Non-pigmented ciliary epithelial cell (primary cell): Measurements from ENCODE around the gene ADAMTS9.

Experiments
- DNase-seq: peaks from one replicate; pipeline ENCODE4 v3.0.0-alpha.2; 2010; ENCODE audit warnings: low read depth

ADAMTS9 gene

GRCh38 chr3:64533617-64534317 lies 154.0 kb downstream of the ADAMTS9 start:
- DNase-seq = peak; percentile 75

- no peak for DNase-seq
Observed at GRCh38 chr3:64530434-64531049, 157.3 kb downstream of the ADAMTS9 start.

- no peak for DNase-seq
Observed at GRCh38 chr3:64523324-64523723, 164.5 kb downstream of the ADAMTS9 start.

DNA sequence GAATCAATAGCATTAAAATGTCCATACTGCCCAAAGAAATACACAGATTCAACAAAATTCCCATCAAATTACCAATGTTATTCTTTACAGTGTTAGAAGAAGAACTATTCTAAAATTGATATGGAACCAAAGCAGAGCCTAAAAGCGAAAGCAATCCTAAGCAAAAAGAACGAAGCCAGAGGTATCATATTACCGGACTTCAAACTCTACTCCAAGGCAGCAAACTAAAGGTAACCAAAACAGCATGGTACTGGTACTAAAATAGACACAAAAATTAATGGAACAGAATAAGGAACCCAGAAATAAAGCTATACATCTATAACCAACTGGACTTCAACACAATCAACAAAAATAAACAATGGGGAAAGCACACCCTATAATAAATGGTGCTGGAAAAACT lies 167.5 kb downstream of the ADAMTS9 start:
- DNase-seq = no peak

- DNase-seq = no peak
Observed at GRCh38 chr3:64518950-64519349, 168.8 kb downstream of the ADAMTS9 start.

- DNase-seq = no peak
Observed at GRCh38 chr3:64518496-64518895, 169.3 kb downstream of the ADAMTS9 start.

- no peak for DNase-seq
Observed at GRCh38 chr3:64514889-64515288, 172.9 kb downstream of the ADAMTS9 start.

DNA sequence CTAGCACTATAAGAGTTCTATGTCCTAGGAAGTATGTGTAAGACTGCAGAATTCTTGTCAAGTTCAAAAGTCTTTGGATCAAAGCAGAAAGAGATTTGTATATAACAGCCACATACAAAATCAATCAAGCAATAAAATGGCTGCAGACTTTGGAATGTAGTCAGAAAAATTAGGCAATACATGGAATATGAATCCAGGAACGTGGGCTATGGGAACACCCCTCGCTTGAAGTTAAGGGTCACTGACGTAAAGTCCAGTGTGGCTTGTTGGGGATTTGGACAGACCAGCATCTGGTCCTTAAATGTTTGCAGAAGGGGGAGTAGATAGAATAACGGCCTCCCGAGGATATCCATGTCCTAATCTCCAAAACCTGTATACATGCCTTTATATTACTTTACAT lies 178.6 kb downstream of the ADAMTS9 start:
- DNase-seq = no peak

GRCh38 chr3:64508140-64508539 lies 179.7 kb downstream of the ADAMTS9 start:
- no peak for DNase-seq

GRCh38 chr3:64506255-64506654 lies 181.5 kb downstream of the ADAMTS9 start:
- DNase-seq = no peak

GRCh38 chr3:64505419-64505818 lies 182.4 kb downstream of the ADAMTS9 start:
- DNase-seq = no peak

DNA sequence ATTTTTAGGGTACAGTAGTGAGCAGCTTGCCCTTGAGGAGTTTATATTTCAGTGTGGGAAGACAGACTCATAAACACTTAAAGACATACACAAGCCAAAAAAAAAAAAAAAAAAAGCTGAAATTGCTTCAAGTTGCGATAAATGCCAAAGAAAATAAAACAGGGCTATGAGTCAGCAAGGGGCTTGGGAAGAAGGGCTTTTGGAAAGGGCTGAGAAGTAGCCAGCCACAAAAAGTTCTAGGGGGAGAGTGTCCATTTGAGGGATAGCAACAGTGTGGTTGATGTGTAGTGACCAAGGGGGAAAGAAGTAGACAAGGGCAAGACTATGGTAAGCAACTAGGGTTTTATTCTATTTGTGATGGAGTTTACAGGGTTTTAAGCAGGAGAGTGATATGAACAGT lies 185.5 kb downstream of the ADAMTS9 start:
- no peak for DNase-seq

GRCh38 chr3:64501298-64501906 lies 186.4 kb downstream of the ADAMTS9 start:
- DNase-seq = peak; percentile 78

DNA sequence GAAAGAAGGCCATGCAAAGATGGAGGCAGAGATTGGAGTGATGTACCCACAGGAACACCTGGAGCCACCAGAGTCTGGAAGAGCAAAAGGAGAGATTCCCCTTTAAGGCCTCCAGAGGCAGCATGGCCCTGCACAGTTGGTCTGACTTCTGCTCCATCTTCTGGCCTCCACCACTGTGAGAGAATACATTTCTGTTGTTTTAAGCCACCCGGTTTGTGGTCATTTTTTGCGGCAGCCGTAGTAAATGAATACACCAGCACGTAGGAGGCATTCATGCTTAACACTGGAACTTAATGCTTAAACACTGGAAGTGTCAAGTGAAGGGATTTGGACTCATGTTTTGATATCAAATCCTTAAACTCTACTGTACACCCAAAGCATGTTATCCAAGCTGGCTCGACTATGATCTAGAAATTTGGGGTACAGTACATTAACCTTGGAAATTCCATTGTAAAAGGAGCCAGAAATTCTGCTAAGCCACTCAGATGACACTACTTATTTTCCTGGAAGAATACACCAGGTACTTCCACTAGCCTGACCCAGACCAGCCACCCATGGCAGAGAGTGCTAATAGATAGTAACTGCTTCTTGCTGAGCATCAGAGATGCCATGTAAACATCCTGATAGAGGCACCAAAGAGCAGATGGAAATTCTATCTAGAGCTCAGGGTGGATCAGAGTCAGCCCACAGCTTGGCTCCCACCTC lies 190.9 kb downstream of the ADAMTS9 start:
- DNase-seq = no peak

DNA sequence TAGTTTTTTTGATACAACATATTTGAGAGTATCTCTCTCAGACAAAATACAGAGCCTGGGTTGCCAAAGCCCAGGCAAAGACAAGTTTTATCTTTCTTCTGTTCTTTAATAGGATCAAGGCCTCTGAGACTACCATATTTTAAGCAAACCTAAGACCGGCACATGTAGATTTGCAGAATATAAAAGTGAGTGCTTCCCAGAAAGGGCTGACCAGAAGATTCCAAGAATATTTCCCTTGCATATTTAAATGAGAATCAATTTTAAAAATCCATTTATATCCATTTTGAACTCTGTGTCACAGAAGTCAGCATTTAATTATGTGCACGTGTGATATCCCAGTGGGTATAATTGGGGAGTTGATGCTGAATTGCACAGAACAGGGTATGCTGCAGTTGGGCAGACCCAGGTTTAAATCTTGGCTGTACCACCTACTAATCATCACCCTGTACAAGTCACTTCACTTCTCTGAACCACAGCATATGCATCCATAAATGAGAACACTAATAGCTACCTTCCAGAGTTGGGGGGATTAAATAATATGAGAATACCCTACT lies 191.9 kb downstream of the ADAMTS9 start:
- no peak for DNase-seq

- no peak for DNase-seq
Observed at GRCh38 chr3:64495121-64495780, 192.5 kb downstream of the ADAMTS9 start.

GRCh38 chr3:64494526-64494925 lies 193.3 kb downstream of the ADAMTS9 start:
- no peak for DNase-seq

- DNase-seq = no peak
Observed at GRCh38 chr3:64493149-64493548, 194.7 kb downstream of the ADAMTS9 start.

DNA sequence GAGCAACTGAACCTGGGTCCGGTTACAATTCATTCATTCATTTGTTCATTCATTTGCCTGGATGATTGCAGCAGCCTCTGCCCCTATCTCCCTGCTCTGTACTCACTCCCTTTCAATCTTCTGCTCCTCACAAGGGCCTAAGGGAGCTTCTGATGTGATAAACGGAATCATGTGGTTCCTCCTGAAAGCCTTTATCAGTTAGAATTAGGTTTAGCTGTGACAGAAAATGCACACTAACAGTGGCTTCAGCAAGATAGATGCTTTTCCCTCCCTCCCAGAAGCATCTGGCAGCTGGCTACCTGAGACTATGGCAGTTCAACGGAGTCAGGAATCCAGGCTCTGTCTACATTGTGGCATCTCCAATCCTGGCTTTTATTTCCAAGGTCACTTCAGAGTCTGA lies 196.0 kb downstream of the ADAMTS9 start:
- no peak for DNase-seq

GRCh38 chr3:64490180-64490724 lies 197.5 kb downstream of the ADAMTS9 start:
- no peak for DNase-seq

GRCh38 chr3:64489361-64490044 lies 198.3 kb downstream of the ADAMTS9 start:
- DNase-seq = no peak
